ENCODE measurements around the gene VRK2.
"Not testable (repeated sequence)": the region's sequence is repeated elsewhere in the genome, so short reads cannot be mapped to it uniquely, and the experiment has no call there.

The VRK2 gene

DNA sequence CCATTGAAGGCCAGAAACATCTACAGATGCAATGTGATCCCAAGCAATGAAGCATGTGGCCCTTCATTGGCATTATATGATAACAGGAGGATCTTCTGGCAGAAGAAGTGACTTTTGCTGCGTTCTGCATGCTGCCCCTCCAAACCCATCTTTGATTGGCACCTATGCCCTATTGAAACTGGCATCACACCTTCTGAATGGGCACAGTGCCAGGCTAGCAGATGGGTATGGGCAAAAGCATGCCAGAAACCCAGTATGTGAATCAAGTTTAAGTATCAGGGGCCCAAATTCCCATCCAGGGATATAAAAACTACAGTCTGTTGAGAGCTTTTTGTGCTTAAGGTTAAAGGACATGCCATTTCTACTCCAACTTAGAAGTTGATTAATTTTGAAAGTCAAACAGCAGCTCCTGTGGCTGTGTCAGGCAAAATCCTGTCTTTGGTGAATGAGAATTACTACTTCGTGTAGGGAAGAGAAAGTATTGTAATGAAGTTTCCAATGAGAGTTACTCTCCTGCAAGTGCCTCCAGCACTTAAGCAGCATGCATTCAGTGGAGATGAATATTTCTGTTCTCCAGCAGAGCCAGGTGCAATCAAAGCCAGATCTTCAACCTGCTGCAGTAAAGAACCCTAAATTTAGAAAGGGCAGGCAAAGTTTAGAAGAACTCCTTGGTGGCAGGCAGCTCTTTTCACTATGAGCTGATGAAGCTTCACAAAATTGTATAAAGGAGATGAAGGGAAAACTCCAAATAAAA, 8.6 kb downstream of the VRK2 start:
- no peak for DNase-seq

DNA sequence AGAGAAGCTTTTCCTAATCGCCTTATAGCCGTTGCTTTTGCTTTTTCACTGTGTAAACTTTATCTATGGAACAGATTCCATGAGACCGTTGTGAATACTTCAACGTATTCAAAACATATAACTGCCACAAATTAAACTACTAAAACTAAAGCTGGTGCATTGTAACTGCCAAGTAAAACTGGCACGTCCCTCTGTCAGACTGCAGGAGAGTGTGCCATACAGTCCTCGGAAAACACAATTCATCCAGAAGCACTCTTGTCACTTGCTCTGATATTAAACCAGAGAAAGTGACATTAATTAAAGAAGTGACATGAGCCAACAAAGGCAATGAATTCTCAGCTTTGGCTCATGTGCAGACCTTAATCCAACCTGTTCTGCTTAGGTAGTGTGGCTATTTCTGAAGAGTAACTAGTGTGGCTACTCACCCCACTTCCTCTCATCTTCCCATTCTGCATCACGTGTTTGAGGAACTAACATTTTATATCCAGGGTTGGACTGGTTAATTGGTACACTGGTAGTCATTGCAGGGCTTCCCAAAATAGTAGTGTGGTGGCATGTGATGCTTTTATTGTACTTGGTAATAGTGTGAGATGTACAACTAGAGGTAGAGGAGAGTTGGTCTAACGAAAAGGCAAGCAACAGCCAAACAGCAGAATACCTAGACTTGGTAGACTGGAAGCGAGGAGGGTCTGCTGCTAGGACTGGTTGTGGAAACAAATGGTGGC, 9.7 kb downstream of the VRK2 start:
- DNase-seq, result no peak

- DNase-seq, result no peak
These were observed 11.3 kb downstream of the VRK2 start for GRCh38 chr2:58057707-58058530.

DNA sequence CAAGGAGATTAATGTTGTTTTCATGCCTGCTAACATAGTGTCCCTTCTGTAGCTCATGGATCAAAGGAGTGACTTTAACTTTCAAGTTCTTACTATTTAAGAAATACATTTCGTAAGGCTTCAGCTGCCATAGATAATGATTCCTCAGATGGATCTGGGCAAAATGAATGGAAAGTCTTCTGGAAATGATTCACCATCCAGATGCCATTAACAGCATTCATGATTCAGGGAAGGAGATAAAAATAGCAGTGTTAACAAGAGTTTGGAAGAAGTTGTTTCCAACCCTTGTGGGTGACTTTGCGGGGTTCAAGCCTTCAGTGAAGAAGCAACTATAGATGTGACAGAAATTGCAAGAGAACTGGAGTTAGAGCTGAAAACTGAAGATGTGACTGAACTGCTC, 17.0 kb downstream of the VRK2 start:
- DNase-seq, result no peak

GRCh38 chr2:58064086-58064485, 17.5 kb downstream of the VRK2 start:
- DNase-seq, result no peak

DNA sequence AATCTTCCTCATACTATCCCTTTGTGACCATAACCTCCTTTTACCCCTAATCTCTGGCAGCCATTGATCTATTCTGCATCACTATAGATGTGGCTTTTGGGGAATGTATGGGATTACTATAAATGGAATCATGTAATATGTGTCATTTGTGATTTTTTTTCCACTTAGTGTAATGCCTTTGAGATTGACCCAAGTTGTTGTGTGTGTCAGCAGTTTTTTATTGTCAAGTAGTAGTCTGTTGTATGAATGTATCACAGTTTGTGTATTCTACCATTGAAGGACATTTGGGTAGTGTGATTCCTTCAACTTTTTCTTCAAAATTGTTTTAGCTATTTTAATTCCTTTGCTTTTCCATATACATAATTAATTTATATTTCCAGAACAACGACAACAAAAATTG, 18.6 kb downstream of the VRK2 start:
- DNase-seq, result no peak

DNA sequence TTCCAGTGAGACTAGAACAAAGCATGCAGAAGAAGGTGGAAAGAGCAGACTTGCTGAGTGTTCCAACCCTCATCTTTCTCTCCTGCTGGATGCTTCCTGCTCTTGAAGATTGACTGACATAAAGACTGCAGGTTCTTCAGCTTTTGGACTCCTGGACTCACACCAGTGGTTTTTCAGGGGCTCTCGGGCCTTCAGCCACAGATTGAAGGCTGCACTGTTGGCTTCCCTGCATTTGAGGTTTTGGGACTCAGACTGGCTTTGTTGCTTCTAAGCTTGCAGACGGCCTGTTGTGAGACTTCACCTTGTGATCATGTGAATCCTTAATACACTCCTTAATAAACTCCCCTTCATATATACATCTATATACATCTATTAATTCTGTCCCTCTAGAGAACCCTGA, 20.4 kb downstream of the VRK2 start:
- DNase-seq, result no peak

DNA sequence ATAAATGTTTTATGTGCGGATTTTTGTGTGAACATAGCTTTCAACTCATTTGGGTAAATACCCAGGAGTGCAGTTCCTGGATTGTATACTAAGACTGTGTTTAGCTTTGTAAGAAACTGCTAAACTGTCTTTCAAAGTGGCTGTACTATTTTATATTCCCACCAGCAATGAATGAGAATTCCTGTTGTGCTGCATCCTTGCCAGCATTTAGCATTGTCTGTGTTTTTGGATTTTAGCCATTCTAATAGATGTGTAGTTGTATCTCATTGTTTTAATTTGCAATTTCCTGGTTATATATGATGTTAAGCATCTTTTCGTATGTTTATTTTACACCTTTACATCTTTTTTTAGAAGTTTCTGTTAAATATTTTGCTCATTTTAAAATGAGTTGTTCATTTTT, 24.2 kb downstream of the VRK2 start:
- DNase-seq, result no peak

DNA sequence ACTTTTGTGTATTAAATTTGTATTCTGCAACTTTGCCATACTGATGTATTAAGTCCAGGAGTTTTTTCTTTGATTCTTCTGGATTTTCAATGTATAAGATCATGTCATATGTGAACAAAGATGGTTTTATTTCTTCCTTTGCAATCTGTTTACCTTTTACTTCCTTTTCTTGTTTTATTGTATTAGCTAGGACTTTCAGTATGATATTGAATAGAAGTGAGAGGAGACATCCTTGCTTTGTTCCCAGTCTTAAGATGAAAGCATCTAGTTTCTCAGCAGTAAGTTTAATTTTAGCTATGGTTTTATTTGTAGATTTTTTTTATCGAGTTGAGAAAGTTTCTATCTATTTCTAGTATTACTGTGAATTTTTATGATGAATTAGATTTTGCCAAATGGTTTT, 25.5 kb downstream of the VRK2 start:
- no peak for DNase-seq

- DNase-seq, result no peak
These were observed 26.4 kb downstream of the VRK2 start for GRCh38 chr2:58073008-58073407.

GRCh38 chr2:58073751-58074150, 27.1 kb downstream of the VRK2 start:
- DNase-seq, result no peak

DNA sequence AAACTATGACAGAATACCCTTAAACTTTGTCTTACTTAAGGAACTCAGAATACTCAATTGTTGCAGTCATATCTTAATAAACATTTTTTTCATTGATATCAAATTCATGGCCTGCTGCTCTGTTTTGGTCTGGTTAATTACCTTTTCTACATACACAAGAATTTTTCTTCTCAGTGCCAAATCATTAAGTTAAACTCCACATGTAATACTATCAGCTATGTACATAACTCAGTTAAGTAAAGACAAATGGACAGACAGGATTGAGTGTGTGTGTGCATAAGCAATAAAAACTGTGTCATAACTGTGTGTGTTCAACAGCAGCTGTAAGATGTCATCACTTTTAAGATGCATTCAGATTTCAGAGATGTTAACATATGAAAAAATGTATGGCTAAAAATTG, 34.4 kb downstream of the VRK2 start:
- no peak for DNase-seq

DNA sequence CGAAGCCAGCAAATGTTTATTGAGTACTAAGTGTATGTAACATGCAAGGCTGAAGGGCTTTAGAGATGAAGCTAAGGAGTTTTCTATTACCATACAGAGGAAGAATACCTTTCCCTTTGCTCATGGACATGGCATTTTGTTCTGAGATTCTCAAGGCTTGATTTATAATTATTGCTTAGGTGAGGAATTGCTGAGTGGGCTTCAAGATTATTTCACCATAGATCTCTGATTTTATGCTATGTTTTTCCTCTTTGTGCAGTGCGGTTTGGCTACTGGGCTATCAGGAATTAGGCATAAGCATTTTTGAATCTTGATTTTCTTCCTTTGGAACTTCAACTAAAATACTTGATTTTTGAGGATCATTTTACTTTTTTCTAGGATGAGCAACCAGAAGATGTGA, 42.5 kb downstream of the VRK2 start:
- no peak for DNase-seq

DNA sequence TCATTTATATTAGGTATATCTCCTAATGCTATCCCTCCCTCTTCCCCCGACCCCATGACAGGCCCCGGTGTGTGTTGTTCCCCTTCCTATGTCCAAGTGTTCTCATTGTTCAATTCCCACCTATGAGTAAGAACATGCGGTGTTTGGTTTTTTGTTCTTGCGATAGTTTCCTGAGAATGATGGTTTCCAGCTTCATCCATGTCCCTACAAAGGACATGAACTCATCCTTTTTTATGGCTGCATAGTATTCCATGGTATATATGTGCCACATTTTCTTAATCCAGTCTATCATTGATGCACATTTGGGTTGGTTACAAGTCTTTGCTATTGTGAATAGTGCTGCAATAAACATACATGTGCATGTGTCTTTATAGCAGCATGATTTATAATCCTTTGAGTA, 46.2 kb downstream of the VRK2 start:
- DNase-seq, result not testable (repeated sequence)

- DNase-seq, result no peak
These were observed 50.4 kb downstream of the VRK2 start for GRCh38 chr2:58097025-58097424.

DNA sequence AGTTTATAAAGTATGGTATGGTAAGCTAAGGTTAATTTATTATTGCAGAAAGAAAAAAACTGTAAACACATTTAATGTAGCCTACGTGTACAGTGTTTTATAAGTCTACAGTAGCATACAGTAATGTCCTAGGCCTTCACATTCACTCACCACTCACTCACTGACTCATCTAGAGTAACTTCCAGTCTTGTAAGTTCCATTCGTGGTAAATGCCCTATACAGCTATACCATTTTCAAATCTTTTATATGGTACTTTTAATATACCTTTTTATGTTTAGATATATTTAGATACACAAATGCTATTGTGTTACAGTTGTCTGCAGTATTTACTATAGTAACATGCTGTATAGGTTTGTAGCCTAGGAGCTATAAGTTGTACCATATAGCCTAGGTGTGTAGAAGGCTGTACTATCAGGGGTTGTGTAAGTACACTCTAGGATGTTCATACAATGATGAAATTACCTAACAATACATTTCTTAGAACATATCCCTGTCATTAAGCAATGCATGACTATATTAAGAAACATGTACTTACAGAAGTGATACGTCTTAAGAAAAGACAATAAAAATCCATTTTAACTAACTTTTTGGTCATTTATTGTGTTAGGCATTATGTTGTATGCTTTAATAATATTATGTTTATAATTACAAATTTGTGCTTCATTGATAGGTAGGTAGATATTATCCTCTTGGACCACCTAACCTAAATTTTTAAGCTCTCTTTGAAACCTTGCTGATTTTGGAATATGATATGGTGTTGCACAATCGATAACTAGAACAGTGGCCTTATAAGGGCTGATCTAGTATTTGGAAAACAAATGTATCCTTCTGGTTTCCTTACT, 51.9 kb downstream of the VRK2 start:
- no peak for DNase-seq

DNA sequence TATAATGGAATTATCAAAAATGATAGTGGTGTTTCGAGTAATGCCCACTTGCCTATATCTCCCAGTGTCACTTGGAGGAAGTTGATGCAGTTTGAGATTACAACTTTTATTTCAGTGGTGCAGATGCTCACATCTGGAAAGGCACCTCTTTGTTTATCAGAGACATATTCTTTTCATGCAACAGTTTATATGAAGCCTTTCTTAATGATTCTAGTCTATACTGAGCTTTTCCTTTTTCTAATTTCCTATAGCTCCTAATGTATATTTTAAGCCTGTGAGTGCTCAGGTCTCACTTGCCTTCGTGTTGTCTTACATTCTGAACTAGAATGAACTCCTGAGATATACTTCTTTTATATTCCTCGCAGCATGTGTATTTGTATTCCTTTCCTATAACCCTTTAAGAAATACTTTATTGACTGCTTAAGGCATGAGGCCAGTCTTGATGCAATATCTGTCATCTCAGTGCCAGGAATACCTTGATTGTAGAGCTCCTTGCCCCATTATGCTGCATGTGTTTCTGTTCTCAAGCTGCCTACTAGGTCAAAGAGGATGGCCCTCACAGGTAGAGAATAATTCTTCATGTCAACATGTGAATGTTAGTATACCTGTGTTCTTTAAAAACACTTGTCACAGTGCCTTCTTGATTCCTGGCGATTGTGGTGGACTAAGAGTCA, 52.6 kb downstream of the VRK2 start:
- DNase-seq, result no peak

DNA sequence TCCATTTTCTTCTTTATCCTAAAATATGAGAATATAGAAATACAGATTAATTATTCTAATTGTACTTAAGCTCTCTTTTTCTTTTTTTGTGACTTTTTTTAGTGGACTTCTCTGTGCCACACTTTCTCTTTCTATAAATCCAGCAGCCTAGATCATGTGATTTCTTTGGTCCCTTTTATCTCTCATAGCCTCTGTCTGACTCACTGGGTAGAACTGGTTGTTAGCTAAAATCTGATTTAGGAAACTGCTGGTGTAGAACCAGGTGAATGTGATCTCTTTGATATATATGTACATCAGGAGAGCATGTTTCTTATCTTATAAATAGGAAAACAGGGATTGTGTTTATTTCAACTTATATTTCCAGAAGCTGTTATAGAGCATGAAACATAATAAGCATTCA, 54.9 kb downstream of the VRK2 start:
- DNase-seq, result no peak

GRCh38 chr2:58106896-58107295, 60.3 kb downstream of the VRK2 start:
- DNase-seq, result no peak

GRCh38 chr2:58107803-58108710, 61.5 kb downstream of the VRK2 start:
- no peak for DNase-seq

GRCh38 chr2:58109481-58109880, 62.9 kb downstream of the VRK2 start:
- DNase-seq, result no peak
